GM12801 (cell line): Measurements from ENCODE around the gene TOMM70.

Experiments used
- CTCF ChIP-seq: IDR thresholded peaks from one replicate; pipeline ENCODE4 v1.5.1; 2011; ENCODE audit warnings: control low read depth; ENCODE audit not compliant: insufficient read length; ENCODE audit errors: extremely low read depth

The TOMM70 gene

GRCh38 chr3:100374521-100374920, 26.4 kb downstream of the TOMM70 start:
- no peak for TF ChIP-seq CTCF

- TF ChIP-seq CTCF: no peak
Observed at GRCh38 chr3:100370756-100371155, 30.1 kb downstream of the TOMM70 start.

- no peak for TF ChIP-seq CTCF
Observed at GRCh38 chr3:100368441-100368840, 32.4 kb downstream of the TOMM70 start.

GRCh38 chr3:100366424-100366823, 34.5 kb downstream of the TOMM70 start:
- no peak for TF ChIP-seq CTCF

- no peak for TF ChIP-seq CTCF
Observed at GRCh38 chr3:100364421-100364820, 36.5 kb downstream of the TOMM70 start.

DNA sequence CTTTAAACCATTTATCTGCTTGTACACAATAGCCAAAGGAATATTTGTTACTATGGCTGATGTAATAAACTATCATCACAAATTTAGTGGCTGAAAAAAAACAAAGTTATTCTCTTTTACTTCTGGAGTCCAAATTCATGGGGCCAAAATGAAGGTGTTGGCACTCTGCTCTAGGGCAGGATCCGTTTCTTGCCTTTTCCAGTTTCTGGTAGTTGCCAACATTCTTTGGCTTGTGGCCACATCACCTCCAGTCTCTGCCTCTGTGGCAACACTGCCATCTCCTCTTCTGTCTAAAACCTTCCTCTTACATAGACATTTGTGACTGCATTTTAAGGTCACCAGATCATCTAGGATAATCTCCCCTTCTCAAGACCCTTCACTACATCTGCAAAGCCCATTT, 39.0 kb downstream of the TOMM70 start:
- no peak for TF ChIP-seq CTCF

- TF ChIP-seq CTCF: no peak
Observed at GRCh38 chr3:100360757-100361496, 40.0 kb downstream of the TOMM70 start.
